Measurements from ENCODE around the gene TLCD1.

GRCh38 chr17:28763137-28763799 is 37.2 kb upstream of the TLCD1 start:
- TF ChIP-seq EZH2phosphoT487 (IDR thresholded peaks at IDR 0.05; ENCODE audit: borderline replicate concordance, low read depth) (no peak), CTCF (IDR thresholded peaks at IDR 0.05) (no peak), PBX3 (IDR thresholded peaks at IDR 0.05) (no peak), GABPA (IDR thresholded peaks at IDR 0.05; ENCODE audit: low read depth) (no peak), ZBTB33 (IDR thresholded peaks at IDR 0.05; ENCODE audit: borderline replicate concordance, low read depth) (no peak), RAD21 (IDR thresholded peaks at IDR 0.05; ENCODE audit: low read length) (no peak), USF2 (IDR thresholded peaks at IDR 0.05; ENCODE audit: borderline replicate concordance, low read depth, low read length) (no peak), TAF1 (IDR thresholded peaks at IDR 0.05; ENCODE audit: borderline replicate concordance, low read depth, low read length) (no peak)

Measured in SK-N-SH (cell line).